ENCODE measurements around the gene GAB1.

The GAB1 gene

DNA sequence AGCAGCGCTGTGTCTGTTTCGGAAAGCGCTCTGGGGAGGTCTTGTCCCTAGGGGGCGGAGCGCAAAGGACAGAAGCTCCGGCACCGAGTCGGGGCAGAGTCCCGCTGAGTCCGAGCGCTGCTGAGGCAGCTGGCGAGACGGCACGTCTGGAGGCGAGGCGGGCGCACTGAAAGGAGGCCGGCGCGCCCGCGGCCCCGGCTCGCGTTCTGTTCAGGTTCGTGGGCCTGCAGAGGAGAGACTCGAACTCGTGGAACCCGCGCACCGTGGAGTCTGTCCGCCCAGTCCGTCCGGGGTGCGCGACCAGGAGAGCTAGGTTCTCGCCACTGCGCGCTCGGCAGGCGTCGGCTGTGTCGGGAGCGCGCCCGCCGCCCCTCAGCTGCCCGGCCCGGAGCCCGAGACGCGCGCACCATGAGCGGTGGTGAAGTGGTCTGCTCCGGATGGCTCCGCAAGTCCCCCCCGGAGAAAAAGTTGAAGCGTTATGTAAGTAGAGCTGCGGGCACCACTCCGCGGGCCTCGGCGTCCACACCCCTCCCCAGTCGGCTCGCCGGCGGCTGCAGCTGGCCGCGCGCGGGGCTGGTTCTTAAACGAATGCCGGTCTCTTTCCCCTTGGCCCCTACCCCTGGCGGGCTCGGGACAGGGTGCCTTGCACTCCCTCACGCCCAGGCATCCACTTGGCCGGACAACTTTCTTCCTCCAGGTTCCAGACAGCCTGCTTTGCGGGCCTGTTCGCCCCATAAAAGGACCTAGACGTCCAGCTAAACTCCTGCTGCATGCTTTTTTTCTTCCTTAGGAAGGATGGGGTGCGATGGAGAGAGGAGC lies at the start of gene GAB1:
Gene GAB1 (plus strand): TSS at position 96 of the 819 bp plus-strand sequence. CDS start 313 bp downstream, at position 409.
- DNase-seq (ENCODE audit: low read depth): peak; percentile 52

DNA sequence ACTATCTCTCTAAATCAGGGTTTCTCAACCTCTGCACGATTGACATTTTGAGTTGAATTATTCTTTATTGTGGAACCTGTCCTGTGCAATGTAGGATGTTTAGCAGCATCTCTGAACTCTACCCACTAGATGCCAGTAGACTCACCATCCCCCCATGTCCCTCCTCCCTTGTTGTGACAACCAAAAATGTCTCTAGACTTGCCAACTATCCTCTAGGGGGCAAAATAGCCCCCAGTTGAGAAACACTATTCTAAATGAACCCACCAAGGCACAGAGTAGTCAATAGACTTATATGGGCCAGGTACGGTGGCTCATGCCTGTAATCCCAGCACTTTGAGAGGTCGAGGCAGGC lies 49.1 kb upstream of the GAB1 start:
- no peak for DNase-seq (ENCODE audit: low read depth)

DNA sequence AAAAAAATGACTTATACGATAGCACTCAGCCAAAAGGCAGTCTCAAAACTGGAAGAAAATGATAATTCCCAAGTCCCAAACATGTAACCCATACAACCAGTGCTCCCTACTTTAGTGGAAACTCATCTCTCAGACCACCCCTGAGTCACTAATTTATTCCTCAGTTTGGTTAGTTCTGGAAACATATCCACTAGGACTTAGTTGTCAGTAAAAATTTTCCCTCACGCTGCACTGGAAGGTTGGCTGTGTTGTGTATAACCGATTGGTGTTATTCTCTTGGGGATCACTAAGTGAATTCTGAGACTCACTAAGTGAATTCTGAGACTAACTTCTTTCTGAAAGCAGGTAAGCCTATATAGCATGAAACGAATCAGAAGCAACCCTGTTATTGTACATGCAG lies 48.5 kb upstream of the GAB1 start:
- no peak for DNase-seq (ENCODE audit: low read depth)

DNA sequence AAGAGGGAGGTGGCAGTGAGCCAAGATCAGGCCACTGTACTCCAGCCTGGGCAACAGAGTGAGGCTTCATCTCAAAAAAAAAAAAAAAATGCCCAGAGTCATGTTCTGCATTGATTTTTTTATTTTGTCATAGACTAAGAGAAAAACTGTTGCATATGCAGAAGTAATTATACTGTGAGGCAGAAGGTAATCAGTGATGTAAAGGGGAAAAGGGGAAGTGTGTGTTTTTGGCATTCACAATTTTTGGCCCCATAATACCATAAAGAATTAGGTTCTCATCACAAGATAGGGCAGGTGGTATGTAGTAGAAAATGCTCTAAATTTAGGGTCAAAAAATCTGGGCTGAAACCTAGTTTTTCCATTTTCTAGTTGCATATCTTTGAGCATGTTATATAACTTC lies 47.3 kb upstream of the GAB1 start:
- no peak for DNase-seq (ENCODE audit: low read depth)

DNA sequence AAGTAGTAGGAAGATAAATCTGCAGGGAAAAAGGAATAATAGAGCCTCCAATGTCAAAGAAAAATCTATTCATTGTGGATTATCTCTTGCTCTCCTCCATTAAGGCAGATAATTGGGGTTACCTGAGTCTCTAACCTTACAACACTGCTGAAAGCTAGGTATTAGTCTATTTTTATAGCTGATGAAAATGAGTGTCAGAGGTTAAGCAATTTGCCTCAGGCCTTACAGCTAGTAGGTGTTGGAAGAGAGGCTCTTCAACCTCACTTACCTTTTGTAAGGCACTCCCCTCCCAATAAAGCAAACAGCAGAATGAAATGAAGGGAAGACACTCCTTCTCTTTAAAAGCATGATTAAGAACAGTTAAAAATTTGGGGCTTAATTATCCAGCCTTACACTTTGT lies 45.4 kb upstream of the GAB1 start:
- DNase-seq (ENCODE audit: low read depth): no peak

DNA sequence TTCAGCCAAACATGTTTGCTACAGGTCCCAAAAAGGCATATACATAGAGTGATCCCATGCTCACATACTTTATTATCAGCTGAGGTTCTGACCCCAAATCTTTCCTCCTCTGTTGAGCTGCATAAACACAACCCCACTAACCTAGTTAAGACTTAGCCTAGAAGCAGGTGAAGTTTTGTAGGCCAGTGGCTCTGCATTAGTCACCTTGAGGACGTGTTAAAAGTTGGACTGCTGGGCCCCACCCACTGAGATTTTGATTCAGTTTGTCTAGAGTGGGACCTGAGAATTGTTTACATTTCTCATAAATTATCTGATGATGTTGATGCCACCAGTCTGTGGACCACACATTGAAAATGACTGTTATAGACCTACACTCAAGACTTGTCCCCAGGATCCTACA lies 43.8 kb upstream of the GAB1 start:
- no peak for DNase-seq (ENCODE audit: low read depth)

DNA sequence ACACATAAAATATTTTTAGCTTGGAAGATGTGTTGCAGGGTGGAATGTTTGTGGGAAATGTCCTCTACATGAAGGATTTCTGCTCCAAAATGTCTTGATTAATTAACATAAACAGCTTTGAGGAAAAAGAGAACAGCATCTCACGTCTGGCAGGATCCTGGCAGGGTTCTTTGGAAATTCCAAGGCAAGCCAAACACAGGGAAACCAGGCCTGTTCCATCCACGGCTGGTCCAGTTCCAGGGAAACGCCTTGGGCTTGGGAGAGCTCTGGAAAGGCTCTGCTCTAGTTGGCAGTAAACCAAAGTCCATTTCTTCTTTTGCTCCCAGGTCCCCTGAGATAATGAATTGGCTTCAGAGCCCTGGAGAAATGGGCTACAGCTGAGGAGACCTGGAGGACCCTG lies 42.4 kb upstream of the GAB1 start:
- DNase-seq (ENCODE audit: low read depth): peak; percentile 58

DNA sequence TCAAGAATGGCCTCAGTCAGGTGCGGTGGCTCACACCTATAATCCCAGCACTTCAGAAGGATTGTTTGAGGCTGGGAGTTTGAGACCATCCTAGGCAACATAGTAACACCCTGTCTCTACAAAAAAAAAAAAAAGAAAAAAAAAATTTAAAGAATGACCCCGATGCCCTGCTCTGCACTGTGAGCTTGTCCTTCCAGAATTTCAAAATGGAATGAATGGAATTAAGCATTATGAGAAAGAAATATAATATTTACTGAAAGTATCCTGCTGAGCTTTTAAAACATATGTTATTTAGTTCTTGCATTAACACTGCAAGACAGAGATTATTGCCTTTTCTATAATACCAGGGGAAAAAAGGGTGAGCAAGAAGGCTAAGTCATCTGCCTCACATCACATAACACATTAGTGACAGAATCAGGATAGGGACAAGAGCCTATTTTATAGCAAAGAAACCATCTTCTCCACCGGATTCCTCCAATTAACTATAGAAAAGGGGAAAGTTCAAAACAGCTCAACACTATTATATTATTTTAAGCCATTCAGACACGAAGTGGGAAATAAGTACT lies 41.9 kb upstream of the GAB1 start:
- DNase-seq (ENCODE audit: low read depth): no peak

DNA sequence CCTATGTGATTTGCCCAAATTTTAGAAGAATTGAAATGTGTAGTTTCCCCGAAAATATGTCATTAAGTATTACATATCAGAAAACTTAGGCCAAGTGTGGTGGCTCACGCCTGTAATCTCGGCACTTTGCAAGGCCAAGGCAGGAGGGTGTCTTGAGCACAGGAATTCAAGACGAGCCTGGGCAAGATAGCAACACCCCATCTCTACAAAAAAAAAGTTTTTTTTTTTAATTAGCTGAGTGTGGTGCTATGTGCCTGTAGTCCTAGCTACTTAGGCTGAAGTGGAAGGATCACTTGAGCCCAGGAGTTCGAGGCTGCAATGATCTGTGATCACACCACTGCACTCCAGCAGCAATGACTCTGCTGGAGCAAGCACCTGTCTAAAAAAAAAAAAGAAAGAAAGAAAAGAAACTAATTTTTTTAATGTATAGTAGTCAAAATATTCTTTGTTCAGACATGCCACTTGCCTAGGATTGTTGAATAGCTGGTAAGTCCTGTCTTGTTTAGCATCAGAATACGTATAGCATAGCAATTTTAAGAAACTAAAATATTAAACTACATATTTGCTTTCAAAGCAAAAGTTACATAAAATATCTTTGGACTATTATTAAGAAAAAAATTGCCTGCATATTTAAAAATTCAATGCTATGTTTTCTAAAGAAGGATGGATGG lies 40.1 kb upstream of the GAB1 start:
- DNase-seq (ENCODE audit: low read depth): no peak

DNA sequence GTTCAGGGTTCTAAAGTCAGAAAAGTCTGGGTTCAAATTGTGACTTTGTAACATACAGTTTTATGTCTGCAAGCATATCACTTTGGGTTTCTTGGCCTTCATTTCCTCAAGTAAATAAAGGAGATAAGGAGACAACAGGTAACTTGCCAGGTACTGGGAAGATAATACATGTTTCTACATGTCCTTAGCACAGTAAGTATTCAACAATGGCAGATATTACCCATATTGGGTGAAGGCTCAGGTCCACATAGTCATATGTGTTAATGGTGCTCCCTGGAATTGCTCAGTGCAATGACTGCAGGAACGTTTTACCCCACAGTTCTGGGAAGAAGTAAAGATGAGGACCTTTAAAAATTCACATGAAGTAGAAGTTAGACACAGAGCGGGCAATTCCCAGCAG lies 35.8 kb upstream of the GAB1 start:
- no peak for DNase-seq (ENCODE audit: low read depth)

DNA sequence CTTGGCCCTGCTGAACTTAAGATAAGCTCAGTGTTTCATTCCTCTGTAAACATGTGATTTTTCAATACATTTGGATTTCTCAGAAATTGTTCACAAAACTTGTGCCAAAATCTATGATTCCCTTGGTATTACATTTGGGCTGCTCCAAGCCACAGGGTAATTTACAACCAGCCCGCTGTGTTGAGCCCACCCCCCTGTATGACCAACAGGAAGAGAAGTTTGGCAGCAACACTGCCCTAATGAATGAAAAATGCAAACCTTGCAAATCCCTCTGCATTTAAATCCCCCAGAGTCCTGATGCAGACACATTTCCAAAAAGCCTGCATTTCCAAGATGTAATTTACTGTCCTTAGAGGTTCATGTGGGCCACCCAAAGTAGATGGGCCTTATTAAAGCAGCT lies 34.1 kb upstream of the GAB1 start:
- peak; percentile 20 for DNase-seq (ENCODE audit: low read depth)

DNA sequence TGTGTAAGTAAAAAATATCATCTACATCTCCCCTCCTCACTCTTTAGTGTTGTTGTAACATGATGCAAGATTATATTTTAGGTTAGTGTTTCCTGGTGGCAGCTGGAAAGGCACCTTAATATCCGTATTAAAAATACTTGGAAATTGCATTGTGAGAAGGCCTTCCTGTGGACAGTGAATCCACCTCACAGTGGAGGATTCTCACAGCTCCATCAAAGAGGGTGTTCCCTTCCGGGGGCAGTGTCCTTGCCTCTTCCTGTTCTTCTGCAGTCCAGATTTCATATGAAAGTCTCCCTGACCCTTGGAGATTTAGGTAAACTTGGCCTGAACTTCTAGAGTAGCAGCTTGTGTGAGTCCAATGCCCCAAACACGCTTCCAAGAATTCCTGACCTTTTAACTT lies 29.9 kb upstream of the GAB1 start:
- no peak for DNase-seq (ENCODE audit: low read depth)

DNA sequence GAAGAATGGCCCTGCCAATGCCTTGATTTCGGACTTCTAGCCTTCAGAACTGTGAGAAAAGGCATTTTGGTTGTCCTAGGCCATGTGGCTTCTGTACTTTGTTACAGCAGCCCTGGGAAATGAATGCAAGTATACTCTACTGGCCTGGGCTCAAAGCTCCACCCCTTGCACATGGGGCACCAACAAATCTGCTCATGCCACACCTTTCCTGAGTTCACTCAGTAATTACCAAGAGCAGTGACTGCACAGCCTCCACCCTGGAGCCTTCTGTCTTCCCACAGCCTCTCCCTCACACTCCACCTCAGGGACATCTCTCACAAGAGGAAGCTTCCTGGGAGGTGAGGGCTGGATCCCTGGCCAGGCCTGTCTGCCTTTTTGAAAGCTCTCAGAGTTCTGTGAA lies 29.1 kb upstream of the GAB1 start:
- DNase-seq (ENCODE audit: low read depth): no peak

DNA sequence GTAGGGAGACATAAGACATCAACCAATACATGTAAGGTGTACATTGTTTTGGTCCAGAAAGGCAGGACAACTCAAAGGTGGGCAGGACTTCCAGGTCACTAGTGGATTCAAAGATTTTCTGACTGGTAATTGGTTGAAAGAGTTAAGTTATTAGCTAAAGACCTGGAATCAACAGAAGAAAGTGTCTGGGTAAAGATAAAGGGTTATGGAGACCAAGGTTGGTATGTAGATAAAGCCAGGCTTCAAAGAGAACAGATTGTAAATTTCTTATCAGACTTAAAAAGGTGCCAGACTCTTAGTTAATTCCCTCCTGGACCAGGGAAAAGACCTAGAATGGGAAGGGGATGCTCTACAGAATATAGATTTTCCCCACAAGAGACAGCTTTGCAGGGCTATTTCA lies 28.3 kb upstream of the GAB1 start:
- no peak for DNase-seq (ENCODE audit: low read depth)

DNA sequence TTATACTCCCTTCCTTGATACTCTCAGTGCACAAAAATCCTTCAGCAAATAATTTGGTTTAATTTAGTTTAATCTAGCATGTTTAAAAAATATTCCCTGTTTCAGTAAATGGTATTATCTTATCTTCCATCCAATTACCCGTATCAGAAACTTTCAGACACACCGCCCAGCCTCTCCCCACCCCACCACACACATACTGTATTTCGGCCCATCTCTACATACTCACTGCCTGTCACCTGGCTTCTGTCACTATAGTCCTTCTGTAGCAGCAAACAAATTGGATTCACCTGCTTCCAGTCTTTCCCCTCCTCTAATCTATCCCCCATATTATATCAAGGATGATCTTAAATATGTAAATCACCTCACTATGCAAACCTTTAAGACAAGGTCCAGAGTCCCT lies 24.8 kb upstream of the GAB1 start:
- DNase-seq (ENCODE audit: low read depth): no peak

DNA sequence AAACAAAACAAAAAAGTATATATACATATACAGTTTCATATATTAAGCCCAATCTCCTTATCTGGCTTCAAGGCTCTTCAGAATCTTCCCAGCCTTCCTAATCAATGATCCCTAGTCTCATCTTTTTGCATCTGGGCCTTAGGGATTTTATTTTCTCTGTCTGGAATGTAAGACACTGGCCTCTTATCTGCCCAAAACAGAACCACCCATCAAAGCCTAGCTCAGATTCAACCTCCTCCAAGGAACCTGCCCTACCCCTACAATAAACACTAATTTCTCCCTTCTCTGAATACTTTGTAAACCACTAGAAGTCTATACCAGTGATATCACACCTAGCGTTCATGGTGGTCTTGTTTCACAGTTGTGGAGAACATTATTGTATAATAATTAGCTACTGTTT lies 23.2 kb upstream of the GAB1 start:
- DNase-seq (ENCODE audit: low read depth): no peak

DNA sequence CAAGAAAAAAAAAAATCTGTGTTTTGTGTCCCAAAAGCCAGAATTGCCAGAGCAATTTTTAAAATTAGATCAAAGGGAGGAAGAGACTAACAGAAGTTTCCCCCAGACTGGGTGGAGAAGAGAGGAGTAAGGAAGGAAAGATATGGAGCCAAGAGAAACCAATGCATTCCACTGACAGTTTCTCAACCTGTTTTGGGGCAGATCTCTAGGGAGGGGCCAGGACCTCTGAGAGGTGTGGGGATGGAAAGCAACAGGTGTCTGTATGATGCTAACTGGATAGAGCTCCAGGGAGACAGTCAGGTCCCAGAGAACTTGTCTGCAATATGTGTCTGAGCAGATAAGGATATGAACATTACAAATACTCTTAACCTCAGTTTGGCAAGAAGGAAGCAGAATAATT lies 22.7 kb upstream of the GAB1 start:
- DNase-seq (ENCODE audit: low read depth): no peak

DNA sequence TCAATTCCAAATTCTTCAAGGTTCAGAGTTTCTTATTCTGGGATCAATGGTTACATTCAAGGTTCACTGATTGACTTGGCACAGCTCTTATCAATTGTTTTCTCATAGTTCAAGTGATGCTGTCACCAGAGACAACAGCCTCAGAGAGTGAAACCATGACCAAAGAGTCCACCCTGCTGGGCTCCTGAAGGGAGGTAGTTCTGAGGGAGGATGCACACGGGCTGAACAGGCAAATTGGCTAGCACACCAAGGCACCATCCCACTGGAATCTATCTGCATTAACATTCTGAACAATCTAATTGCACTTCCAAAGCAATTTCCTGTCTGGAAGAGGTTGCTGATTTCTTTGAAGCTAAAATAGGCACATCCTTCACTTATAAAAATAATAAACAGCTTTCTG lies 16.6 kb upstream of the GAB1 start:
- no peak for DNase-seq (ENCODE audit: low read depth)

DNA sequence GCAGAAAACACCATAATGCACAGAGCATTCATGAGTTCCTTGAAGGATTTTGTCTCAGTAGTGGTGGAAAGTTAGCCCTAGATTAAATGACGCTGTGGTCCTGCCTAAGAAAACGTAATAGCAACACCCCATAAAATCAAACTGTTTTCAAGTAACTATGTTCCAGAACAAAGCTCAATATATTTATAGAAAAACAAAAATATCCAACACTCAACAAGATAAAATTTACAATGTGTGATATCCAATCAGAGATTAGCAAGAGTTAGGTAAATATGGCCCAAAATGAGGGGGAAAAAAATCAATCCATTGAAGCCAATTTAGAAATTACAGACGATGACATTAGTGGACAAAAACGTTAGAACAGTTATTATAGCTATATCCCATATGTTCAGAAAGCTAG lies 9.9 kb upstream of the GAB1 start:
- DNase-seq (ENCODE audit: low read depth): no peak

DNA sequence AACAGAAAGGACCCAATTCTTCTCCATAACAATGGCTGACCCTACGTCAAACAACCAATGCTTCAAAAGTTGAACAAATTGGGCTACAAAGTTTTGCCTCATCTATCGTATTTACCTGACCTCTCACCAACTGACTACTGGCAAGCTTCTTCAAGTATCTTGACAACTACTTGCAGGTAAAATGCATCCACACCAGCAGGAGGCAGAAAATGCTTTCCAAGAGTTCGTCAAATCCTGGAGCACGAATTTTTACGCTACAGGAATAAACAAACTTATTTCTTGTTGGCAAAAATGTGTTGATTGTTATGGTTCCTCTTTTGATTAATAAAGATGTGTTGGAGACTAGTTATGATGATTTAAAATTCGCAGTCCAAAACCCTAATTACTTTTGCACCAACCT lies 6.7 kb upstream of the GAB1 start:
- DNase-seq (ENCODE audit: low read depth): no peak

DNA sequence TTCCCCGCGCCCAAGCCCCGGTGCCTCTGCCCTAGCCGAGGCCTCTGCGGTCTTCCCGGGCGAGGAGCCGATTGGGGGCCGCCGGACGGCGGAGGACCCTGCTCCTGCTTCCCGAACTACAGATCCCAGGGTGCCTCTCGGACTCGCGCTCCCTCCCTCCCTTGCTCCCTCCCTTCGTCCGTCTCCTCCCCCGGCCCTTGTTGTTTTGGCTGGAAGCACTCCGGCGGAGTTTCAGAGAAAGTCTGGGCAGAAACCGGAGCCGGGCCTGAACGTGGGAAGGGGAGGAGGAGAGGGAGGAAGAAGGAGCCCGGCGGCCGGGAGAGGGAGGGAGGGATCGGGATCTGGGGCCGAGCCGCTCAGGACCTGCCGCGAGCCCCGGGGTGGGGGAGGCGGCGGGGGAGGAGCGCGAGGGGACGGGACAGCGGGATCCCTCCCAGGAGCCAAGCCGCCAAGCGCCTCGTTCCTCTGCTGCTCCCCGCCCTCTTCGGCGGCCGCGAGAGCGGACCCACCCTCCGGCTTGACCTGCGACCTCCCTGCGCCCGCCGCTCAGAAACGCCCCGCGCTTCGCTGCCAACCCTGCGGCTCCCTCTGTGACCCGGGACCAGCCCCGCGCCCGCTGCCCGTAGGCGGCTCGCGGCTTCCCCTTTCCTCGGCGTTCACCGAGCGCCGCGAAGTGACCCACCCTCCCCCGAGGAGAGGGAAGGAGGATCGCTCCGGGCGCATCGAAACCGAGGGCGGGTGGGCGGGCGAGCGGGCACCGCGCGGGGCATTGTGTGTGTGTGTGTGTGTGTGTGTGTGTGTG lies 496 bp upstream of the GAB1 start:
- peak; percentile 65 for DNase-seq (ENCODE audit: low read depth)

DNA sequence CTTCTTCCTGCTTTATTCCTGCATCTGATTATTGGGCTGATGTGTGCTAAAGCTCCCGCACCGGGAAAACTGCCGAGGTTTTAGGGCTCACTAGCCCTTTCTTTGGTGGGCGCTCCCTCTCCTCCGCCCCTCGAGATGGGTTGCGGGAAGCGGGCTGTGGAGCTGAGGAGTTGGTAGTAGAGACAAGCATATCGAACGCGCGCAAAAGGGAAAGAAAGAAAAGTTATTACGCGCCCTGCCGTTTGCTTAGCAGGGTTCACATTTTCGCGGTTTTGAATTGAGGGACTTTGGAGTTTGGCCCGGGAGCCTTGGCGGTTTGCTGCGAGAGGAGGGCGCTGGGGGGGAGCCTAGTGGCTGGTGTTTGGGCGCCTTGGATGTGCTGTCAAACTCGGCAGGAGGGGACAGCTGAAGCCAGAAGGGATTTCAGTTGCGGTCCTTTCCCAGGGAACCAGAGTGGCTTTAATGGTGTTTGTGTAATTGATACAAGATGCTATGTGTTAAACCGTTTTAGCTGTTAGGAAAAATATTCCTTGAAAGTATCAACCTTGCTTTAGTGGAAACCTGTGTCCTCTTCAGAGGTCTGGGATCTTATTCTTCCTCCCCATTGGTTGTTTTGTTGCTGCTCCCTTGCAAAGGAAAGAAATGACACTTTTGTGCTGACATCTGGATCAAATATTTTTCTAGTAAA lies 1.1 kb downstream of the GAB1 start:
- peak; percentile 19 for DNase-seq (ENCODE audit: low read depth)

Measured in GM04504 (cell line).